B cell (primary cell): Measurements from ENCODE around the gene DOCK1. TPM values are rescaled to one million over a fixed set of nuclear protein-coding genes. Genes with fewer than 3 reads are reported as not detected.

Source experiments
- ATAC-seq: fragments of 200-7000 bp; cut with Tn5 transposase; one replicate; pipeline ENCODE4 v1.10.0; 2021; ENCODE audit warnings: low read depth, mild to moderate bottlenecking, moderate number of reproducible peaks, moderate library complexity
- CTCF ChIA-PET: fragments of 350-600 bp; sonication (Branson Sonifier 250); formaldehyde crosslinking; loops from one replicate; lab custom pipeline; 2021; ENCODE audit warnings: antibody characterized with exemption, inconsistent platforms; lab: Charles Lee
- POLR2A ChIA-PET: fragments of 350-600 bp; sonication (Branson Sonifier 250); formaldehyde crosslinking; loops from one replicate; lab custom pipeline; 2021; ENCODE audit warnings: antibody characterized with exemption; lab: Charles Lee
- DNase-seq: peaks from one replicate; pipeline ENCODE4 v3.0.0; 2013
- H2AFZ ChIP-seq: 2 replicates; pipeline ENCODE4 v1.6.1; 2012; ENCODE audit warnings: mild to moderate bottlenecking, low read depth, low read length; ENCODE audit not compliant: insufficient read depth, poor library complexity, severe bottlenecking
- H3K27ac ChIP-seq, 2 donors: 1 replicate in 1 of 2; 2 replicates in 1 of 2; pipeline ENCODE4 v1.5.1; 2012 to 2013; ENCODE audit warnings: low read length in 2 of 2, mild to moderate bottlenecking in 2 of 2, moderate library complexity in 1 of 2
- H3K27me3 ChIP-seq, 4 experiments: fragments of 200-600 bp in 1 of 4; sonication (generic) in 1 of 4; replicated peaks in 1 of 4; 1 replicate in 2 of 4; 2 replicates in 2 of 4; pipeline versions ENCODE4 v1.6.1 to v1.7.0; 2013 to 2016; ENCODE audit warnings: low read length in 3 of 4, mild to moderate bottlenecking in 2 of 4, mixed read lengths in 1 of 4, moderate library complexity in 1 of 4; ENCODE audit not compliant: insufficient read depth in 4 of 4, control insufficient read depth in 3 of 4; ENCODE audit errors: control extremely low read depth in 1 of 4
- H3K36me3 ChIP-seq, 2 experiments: replicated peaks in 1 of 2; 1 replicate in 1 of 2; 2 replicates in 1 of 2; pipeline versions ENCODE4 v1.6.1 to v1.7.1; 2013; ENCODE audit warnings: low read length in 1 of 2; ENCODE audit not compliant: insufficient read depth in 2 of 2, control insufficient read depth in 1 of 2; ENCODE audit errors: control extremely low read depth in 1 of 2, extremely low read depth in 1 of 2
- H3K4me1 ChIP-seq, 2 donors: fragments of 200-600 bp in 1 of 2; sonication (generic) in 1 of 2; 1 replicate in 1 of 2; 2 replicates in 1 of 2; pipeline versions ENCODE4 v1.5.1 to v1.6.1; 2013 to 2017; ENCODE audit warnings: low read length in 2 of 2; ENCODE audit not compliant: control insufficient read depth in 2 of 2, insufficient read depth in 2 of 2
- H3K4me2 ChIP-seq: replicated peaks from 2 replicates; pipeline ENCODE3; 2012; ENCODE audit warnings: mild to moderate bottlenecking, low read depth, low read length; ENCODE audit not compliant: poor library complexity, severe bottlenecking
- H3K4me3 ChIP-seq, 5 experiments: fragments of 200-600 bp in 1 of 5; sonication (generic) in 1 of 5; 1 replicate in 3 of 5; 2 replicates in 2 of 5; pipeline versions ENCODE4 v1.5.1 to v1.7.0; 2011 to 2016; ENCODE audit warnings: low read length in 4 of 5, mild to moderate bottlenecking in 4 of 5, low read depth in 2 of 5, control low read depth in 1 of 5, moderate library complexity in 1 of 5; ENCODE audit not compliant: insufficient read depth in 1 of 5; ENCODE audit errors: control extremely low read depth in 1 of 5, extremely low read depth in 1 of 5
- H3K79me2 ChIP-seq: fragments of 200-600 bp; sonication (generic); one replicate; pipeline ENCODE4 v1.6.0; 2016; ENCODE audit warnings: low read length; ENCODE audit not compliant: control insufficient read depth, insufficient read depth
- H3K9ac ChIP-seq: fragments of 200-600 bp; sonication (generic); 2 replicates; pipeline ENCODE4 v1.6.1; 2017; ENCODE audit warnings: mild to moderate bottlenecking, low read length, moderate library complexity
- H3K9me3 ChIP-seq, 3 donors: one replicate each; pipeline versions ENCODE4 v1.6.1 to v1.7.1; 2013; ENCODE audit warnings: low read length in 2 of 3; ENCODE audit not compliant: control insufficient read depth in 2 of 3, insufficient read depth in 1 of 3; ENCODE audit errors: control extremely low read depth in 1 of 3
- H4K20me1 ChIP-seq: 2 replicates; pipeline ENCODE4 v1.6.0; 2012; ENCODE audit warnings: mild to moderate bottlenecking, low read length; ENCODE audit not compliant: insufficient read depth, control insufficient read depth, poor library complexity, severe bottlenecking
- H3K27ac Mint-ChIP-seq: one replicate; pipeline ENCODE4 v1.8.0; 2021; ENCODE audit warnings: mixed read lengths
- H3K27me3 Mint-ChIP-seq: one replicate; pipeline ENCODE4 v1.8.0; 2021; ENCODE audit warnings: mixed read lengths
- H3K4me1 Mint-ChIP-seq: one replicate; pipeline ENCODE4 v1.8.0; 2021; ENCODE audit warnings: mixed read lengths
- H3K4me3 Mint-ChIP-seq: one replicate; pipeline ENCODE4 v1.8.0; 2021; ENCODE audit warnings: mixed read lengths
- H3K9me3 Mint-ChIP-seq: one replicate; pipeline ENCODE4 v1.8.0; 2022; ENCODE audit warnings: mixed read lengths; ENCODE audit not compliant: insufficient read depth
- EZH2 ChIP-seq: IDR thresholded peaks from 2 replicates; pipeline ENCODE4 v1.6.1; 2012; ENCODE audit warnings: borderline replicate concordance, low read depth, mild to moderate bottlenecking, moderate library complexity, low read length; ENCODE audit not compliant: insufficient read depth, poor library complexity, severe bottlenecking
- WGBS: methylation state at CpG from one replicate; pipeline ENCODE4 v1.1.5; 2013; ENCODE audit warnings: missing lambda C conversion rate; ENCODE audit not compliant: insufficient coverage; 5-methylcytosine and 5-hydroxymethylcytosine counted together
- intact Hi-C: fragments of 100-400 bp; cut with micrococcal nuclease; formaldehyde crosslinking; loops from one replicate; pipeline ENCODE4 v1.10.0; 2022
- polyA plus RNA-seq: library from polyadenylated mRNA; depleted of rRNA; stranded (reverse); fragments of >200 nt; gene quantifications from 2 replicates; pipeline ENCODE4 v1.2.3, GENCODE V29; 2012
- total RNA-seq, 2 donors: library from RNA; stranded (reverse); fragments of 120-200 nt in 1 of 2; gene quantifications; 1 replicate in 1 of 2; 2 replicates in 1 of 2; pipeline versions ENCODE4 v1.2.3 to v1.2.4, GENCODE V29; 2013 to 2022
- TF ChIP-seq, protein P1 (sequence below): fragments of 200-600 bp; IDR thresholded peaks from one replicate; pipeline ENCODE4 v1.8.0; 2022; ENCODE audit warnings: antibody characterized with exemption, mild to moderate bottlenecking

DOCK1 gene
- total and polyA plus RNA-seq, 2 donors (not counting 1 experiment from before 2014, with no cell fraction given), result not detected

DNA sequence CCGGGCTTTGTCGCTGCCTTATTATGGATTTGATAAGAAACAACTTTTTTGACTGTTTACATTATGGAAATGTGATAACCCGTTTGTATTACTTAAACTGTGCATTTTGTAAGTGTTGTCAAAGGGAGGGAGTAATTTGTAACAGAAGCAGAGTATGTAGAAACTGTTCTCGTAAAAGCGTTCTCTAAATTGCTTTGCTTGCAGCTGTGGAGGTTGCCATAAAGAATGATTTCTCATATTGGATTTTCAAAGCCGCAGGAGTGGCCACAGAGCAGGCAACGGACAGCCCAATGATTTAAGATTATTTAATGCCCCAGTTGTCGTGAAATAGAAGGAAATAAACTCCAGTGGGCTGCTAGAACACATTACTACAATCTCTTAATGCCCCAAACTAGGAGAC lies 405.2 kb downstream of the DOCK1 start:
- Histone ChIP-seq H3K27me3 (no peaks in the 10 kb centered on the region), H3K9me3 (peaks cover 0 to 11% (median 0%) of the 10 kb centered on the region in 3 donors), H3K4me2 (no peak overlapping the region), H3K9ac (no peak overlapping the region), H3K79me2 (no peaks in the 10 kb centered on the region), H3K4me3 (no peak overlapping the region), H3K36me3 (no peaks in the 10 kb centered on the region), H3K4me1 (no peaks in the 10 kb centered on the region), H2AFZ (no peak overlapping the region), H3K27ac (no peak overlapping the region), H4K20me1 (no peaks in the 10 kb centered on the region)
- ChIA-PET POLR2A (no interaction called here), CTCF (no interaction called here)
- H3K27me3 Mint-ChIP-seq, result no peaks in the 10 kb centered on the region
- no peaks in the 10 kb centered on the region for H3K9me3 Mint-ChIP-seq
- no peak overlapping the region for H3K4me3 Mint-ChIP-seq
- ATAC-seq (no peak), DNase-seq (no peak)
- 92% methylated on average over 5 of the region's 8 CpGs for WGBS
- intact Hi-C loops, result no loop called here
- H3K4me1 Mint-ChIP-seq, result no peaks in the 10 kb centered on the region
- H3K27ac Mint-ChIP-seq, result no peak overlapping the region
- TF ChIP-seq, protein P1, sequence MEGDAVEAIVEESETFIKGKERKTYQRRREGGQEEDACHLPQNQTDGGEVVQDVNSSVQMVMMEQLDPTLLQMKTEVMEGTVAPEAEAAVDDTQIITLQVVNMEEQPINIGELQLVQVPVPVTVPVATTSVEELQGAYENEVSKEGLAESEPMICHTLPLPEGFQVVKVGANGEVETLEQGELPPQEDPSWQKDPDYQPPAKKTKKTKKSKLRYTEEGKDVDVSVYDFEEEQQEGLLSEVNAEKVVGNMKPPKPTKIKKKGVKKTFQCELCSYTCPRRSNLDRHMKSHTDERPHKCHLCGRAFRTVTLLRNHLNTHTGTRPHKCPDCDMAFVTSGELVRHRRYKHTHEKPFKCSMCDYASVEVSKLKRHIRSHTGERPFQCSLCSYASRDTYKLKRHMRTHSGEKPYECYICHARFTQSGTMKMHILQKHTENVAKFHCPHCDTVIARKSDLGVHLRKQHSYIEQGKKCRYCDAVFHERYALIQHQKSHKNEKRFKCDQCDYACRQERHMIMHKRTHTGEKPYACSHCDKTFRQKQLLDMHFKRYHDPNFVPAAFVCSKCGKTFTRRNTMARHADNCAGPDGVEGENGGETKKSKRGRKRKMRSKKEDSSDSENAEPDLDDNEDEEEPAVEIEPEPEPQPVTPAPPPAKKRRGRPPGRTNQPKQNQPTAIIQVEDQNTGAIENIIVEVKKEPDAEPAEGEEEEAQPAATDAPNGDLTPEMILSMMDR, result no peak
- TF ChIP-seq EZH2, result no peak

GRCh38 chr10:127310923-127311322 lies 405.7 kb downstream of the DOCK1 start:
- no peak for ATAC-seq
- no peaks in the 10 kb centered on the region for H3K79me2 ChIP-seq
- DNase-seq, result no peak

More at GRCh38 chr10:127310923-127311322, 405.7 kb downstream of the DOCK1 start:
- Histone ChIP-seq H3K9me3 (peaks cover 0 to 11% (median 0%) of the 10 kb centered on the region in 3 donors), H3K4me2 (no peak overlapping the region), H4K20me1 (no peaks in the 10 kb centered on the region), H3K27ac (no peak overlapping the region), H2AFZ (no peak overlapping the region), H3K9ac (no peak overlapping the region), H3K4me1 (no peaks in the 10 kb centered on the region), H3K4me3 (no peak overlapping the region), H3K27me3 (no peaks in the 10 kb centered on the region), H3K36me3 (no peaks in the 10 kb centered on the region)
- intact Hi-C loops, result no loop called here
- TF ChIP-seq EZH2, result no peak
- Mint-ChIP-seq H3K27ac (no peak overlapping the region), H3K27me3 (no peaks in the 10 kb centered on the region), H3K4me1 (no peaks in the 10 kb centered on the region), H3K9me3 (no peaks in the 10 kb centered on the region), H3K4me3 (no peak overlapping the region)
- ChIA-PET CTCF (no interaction called here), POLR2A (no interaction called here)
- 83% methylated on average over 2 of the region's 3 CpGs for WGBS
